ENCODE measurements around the gene KLHL41. TPM values are rescaled to one million over a fixed set of nuclear protein-coding genes. Genes with fewer than 3 reads are reported as not detected.

The KLHL41 gene
- total and polyA plus RNA-seq, 2 of the 13 experiments (the other 11 are each of a cell fraction or from before 2014, with no cell fraction given) = 0.07 to 0.31 TPM

DNA sequence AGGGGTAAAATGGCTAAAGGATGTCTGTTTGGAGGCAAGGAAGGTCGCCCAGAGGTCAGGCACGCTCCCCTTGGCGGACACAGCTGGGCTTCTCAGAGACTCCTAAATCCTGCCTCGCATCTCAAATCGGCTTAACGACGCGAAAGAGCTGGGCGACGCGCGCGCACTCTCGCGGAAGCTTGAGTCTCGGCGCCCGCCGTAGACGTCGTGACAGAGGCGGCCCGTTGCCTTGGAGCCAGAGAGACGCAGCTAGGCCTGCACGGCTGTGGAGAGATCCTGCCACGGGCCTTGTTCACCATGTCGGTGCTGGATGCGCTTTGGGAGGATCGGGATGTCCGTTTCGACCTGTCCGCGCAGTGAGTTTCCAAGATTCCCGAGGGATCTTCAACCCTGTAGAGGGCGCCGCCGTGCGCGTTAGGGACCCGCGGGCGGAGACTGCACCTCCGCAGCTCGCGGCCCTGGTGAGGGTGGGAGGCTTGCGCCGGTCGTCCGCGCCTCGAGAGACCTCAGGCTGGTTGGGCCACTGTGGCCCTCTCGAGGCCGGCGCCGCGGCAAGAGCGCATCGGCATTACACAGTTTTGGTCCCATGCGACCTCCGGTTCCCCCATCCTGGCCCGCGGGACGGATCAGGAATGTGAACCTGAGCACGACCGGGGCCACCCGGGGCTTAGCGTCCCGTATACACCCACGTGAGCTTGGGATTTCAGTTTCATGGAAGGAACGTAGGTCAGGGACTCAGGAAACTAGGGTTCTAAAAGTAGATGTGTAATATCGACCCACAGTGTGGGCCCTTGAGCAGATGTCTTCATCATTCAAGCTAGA is 30.0 kb upstream of the KLHL41 start, which contains the start of gene BBS5 (continued):
- TF ChIP-seq RORA (CRISPR knock-in tag; IDR thresholded peaks at IDR 0.05) (no peak), TAF15 (IDR thresholded peaks at IDR 0.05; ENCODE audit: low read depth, low read length, poor library complexity, severe bottlenecking) (peak; percentile 99), ZNF7 (CRISPR knock-in tag; IDR thresholded peaks at IDR 0.05) (peak; percentile 45; the same call in 1 of the 2 replicates), CBX1 (IDR thresholded peaks at IDR 0.05; ENCODE audit: low read depth) (peak; percentile 76), SYNCRIP (IDR thresholded peaks at IDR 0.05; ENCODE audit: insufficient read depth, low read depth, low read length) (no peak), KAT2B (IDR thresholded peaks at IDR 0.05; ENCODE audit: borderline replicate concordance, low read depth, low read length) (no peak), HOXA9 (CRISPR knock-in tag; IDR thresholded peaks at IDR 0.05; ENCODE audit: borderline replicate concordance) (peak; percentile 85; the same call in 1 of the 2 replicates), MTF2 (CRISPR knock-in tag; IDR thresholded peaks at IDR 0.05; ENCODE audit: borderline replicate concordance) (peak; percentile 99; the same call in 1 of the 2 replicates), GTF2F1 (IDR thresholded peaks at IDR 0.05; ENCODE audit: low read length) (no peak), DR1 (CRISPR knock-in tag; IDR thresholded peaks at IDR 0.05) (peak; percentile 78; the same call in 1 of the 2 replicates), ZNF792 (CRISPR knock-in tag; IDR thresholded peaks at IDR 0.05) (peak; percentile 86; the same call in 1 of the 2 replicates), PRPF4 (IDR thresholded peaks at IDR 0.05; ENCODE audit: low read depth, low read length, poor library complexity, severe bottlenecking) (no peak), MATR3 (CRISPR knock-in tag; IDR thresholded peaks at IDR 0.05) (no peak), SRF (IDR thresholded peaks at IDR 0.05; ENCODE audit: low read depth, low read length) (no peak), ZNF496 (CRISPR knock-in tag; IDR thresholded peaks at IDR 0.05; ENCODE audit: insufficient replicate concordance) (no peak)
- TF ChIP-seq, protein P1, sequence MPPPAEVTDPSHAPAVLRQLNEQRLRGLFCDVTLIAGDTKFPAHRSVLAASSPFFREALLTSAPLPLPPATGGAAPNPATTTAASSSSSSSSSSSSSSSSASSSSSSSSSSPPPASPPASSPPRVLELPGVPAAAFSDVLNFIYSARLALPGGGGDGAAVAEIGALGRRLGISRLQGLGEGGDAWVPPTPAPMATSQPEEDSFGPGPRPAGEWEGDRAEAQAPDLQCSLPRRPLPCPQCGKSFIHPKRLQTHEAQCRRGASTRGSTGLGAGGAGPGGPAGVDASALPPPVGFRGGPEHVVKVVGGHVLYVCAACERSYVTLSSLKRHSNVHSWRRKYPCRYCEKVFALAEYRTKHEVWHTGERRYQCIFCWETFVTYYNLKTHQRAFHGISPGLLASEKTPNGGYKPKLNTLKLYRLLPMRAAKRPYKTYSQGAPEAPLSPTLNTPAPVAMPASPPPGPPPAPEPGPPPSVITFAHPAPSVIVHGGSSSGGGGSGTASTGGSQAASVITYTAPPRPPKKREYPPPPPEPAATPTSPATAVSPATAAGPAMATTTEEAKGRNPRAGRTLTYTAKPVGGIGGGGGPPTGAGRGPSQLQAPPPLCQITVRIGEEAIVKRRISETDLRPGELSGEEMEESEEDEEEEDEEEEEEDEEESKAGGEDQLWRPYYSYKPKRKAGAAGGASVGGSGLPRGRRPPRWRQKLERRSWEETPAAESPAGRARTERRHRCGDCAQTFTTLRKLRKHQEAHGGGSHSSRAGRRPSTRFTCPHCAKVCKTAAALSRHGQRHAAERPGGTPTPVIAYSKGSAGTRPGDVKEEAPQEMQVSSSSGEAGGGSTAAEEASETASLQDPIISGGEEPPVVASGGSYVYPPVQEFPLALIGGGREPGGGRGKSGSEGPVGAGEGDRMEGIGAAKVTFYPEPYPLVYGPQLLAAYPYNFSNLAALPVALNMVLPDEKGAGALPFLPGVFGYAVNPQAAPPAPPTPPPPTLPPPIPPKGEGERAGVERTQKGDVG (CRISPR knock-in tag; IDR thresholded peaks at IDR 0.05; ENCODE audit: borderline replicate concordance) = peak; percentile 73; the same call in 1 of the 2 replicates
- TF ChIP-seq, protein P2, sequence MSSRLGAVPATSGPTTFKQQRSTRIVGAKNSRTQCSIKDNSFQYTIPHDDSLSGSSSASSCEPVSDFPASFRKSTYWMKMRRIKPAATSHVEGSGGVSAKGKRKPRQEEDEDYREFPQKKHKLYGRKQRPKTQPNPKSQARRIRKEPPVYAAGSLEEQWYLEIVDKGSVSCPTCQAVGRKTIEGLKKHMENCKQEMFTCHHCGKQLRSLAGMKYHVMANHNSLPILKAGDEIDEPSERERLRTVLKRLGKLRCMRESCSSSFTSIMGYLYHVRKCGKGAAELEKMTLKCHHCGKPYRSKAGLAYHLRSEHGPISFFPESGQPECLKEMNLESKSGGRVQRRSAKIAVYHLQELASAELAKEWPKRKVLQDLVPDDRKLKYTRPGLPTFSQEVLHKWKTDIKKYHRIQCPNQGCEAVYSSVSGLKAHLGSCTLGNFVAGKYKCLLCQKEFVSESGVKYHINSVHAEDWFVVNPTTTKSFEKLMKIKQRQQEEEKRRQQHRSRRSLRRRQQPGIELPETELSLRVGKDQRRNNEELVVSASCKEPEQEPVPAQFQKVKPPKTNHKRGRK (CRISPR knock-in tag; IDR thresholded peaks at IDR 0.05) = peak; percentile 76; the same call in 1 of the 2 replicates
- TF ChIP-seq, protein P3, sequence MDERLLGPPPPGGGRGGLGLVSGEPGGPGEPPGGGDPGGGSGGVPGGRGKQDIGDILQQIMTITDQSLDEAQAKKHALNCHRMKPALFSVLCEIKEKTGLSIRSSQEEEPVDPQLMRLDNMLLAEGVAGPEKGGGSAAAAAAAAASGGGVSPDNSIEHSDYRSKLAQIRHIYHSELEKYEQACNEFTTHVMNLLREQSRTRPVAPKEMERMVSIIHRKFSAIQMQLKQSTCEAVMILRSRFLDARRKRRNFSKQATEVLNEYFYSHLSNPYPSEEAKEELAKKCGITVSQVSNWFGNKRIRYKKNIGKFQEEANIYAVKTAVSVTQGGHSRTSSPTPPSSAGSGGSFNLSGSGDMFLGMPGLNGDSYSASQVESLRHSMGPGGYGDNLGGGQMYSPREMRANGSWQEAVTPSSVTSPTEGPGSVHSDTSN (CRISPR knock-in tag; IDR thresholded peaks at IDR 0.05) = no peak; the same call in 1 of the 2 replicates
- TF ChIP-seq, protein P4, sequence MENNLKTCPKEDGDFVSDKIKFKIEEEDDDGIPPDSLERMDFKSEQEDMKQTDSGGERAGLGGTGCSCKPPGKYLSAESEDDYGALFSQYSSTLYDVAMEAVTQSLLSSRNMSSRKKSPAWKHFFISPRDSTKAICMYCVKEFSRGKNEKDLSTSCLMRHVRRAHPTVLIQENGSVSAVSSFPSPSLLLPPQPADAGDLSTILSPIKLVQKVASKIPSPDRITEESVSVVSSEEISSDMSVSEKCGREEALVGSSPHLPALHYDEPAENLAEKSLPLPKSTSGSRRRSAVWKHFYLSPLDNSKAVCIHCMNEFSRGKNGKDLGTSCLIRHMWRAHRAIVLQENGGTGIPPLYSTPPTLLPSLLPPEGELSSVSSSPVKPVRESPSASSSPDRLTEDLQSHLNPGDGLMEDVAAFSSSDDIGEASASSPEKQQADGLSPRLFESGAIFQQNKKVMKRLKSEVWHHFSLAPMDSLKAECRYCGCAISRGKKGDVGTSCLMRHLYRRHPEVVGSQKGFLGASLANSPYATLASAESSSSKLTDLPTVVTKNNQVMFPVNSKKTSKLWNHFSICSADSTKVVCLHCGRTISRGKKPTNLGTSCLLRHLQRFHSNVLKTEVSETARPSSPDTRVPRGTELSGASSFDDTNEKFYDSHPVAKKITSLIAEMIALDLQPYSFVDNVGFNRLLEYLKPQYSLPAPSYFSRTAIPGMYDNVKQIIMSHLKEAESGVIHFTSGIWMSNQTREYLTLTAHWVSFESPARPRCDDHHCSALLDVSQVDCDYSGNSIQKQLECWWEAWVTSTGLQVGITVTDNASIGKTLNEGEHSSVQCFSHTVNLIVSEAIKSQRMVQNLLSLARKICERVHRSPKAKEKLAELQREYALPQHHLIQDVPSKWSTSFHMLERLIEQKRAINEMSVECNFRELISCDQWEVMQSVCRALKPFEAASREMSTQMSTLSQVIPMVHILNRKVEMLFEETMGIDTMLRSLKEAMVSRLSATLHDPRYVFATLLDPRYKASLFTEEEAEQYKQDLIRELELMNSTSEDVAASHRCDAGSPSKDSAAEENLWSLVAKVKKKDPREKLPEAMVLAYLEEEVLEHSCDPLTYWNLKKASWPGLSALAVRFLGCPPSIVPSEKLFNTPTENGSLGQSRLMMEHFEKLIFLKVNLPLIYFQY (CRISPR knock-in tag; IDR thresholded peaks at IDR 0.05; ENCODE audit: borderline replicate concordance) = peak; percentile 45; the same call in 1 of the 2 replicates

Data from HepG2 (cell line).